H1 (cell line): ENCODE measurements around the gene MYDGF. TPM values are rescaled to one million over a fixed set of nuclear protein-coding genes. Genes with fewer than 3 reads are reported as not detected.

Experiments used
- CTCF ChIA-PET: fragments of 300-600 bp; sonication (Branson Sonifier 250); formaldehyde crosslinking; loops from one replicate; lab custom pipeline; 2021; ENCODE audit not compliant: partially characterized antibody; lab: Charles Lee
- POLR2A ChIA-PET: fragments of 300-600 bp; sonication (Branson Sonifier 250); formaldehyde crosslinking; loops from one replicate; lab custom pipeline; 2021; ENCODE audit warnings: inconsistent platforms; ENCODE audit not compliant: partially characterized antibody; lab: Charles Lee
- DNase-seq, 2 experiments: peaks; one replicate each; pipeline versions ENCODE4 v3.0.0 to v3.0.0-alpha.2; 2010 to 2022; ENCODE audit warnings: low spot score in 2 of 2, low read depth in 1 of 2, mixed read lengths in 1 of 2
- FAIRE-seq: peaks from 2 replicates; lab custom pipeline; 2011; peaks lifted over from hg19 to GRCh38; lab: Jason Lieb, UNC
- H2AFZ ChIP-seq: 2 replicates; pipeline ENCODE4 v1.8.1; 2012; ENCODE audit warnings: low read length, inconsistent platforms
- H2AK5ac ChIP-seq: 2 replicates; pipeline ENCODE4 v1.6.1; 2013; ENCODE audit warnings: low read depth, low read length
- H2BK120ac ChIP-seq: replicated peaks from 2 replicates; pipeline ENCODE3; 2013; ENCODE audit warnings: low read depth, low read length, inconsistent platforms
- H2BK12ac ChIP-seq: 2 replicates; pipeline ENCODE4 v1.6.1; 2013; ENCODE audit warnings: low read depth, low read length
- H2BK15ac ChIP-seq: 2 replicates; pipeline ENCODE4 v1.6.1; 2013; ENCODE audit warnings: low read length
- H2BK20ac ChIP-seq: 2 replicates; pipeline ENCODE4 v1.6.1; 2013; ENCODE audit warnings: low read length
- H2BK5ac ChIP-seq: 2 replicates; pipeline ENCODE4 v1.6.1; 2013; ENCODE audit warnings: low read depth, low read length
- H3K14ac ChIP-seq: 2 replicates; pipeline ENCODE4 v1.6.1; 2013; ENCODE audit warnings: inconsistent platforms; ENCODE audit not compliant: insufficient read length
- H3K18ac ChIP-seq: 2 replicates; pipeline ENCODE4 v1.6.1; 2013; ENCODE audit warnings: low read length; ENCODE audit errors: extremely low read depth
- H3K23ac ChIP-seq: 2 replicates; pipeline ENCODE4 v1.6.1; 2013; ENCODE audit warnings: inconsistent platforms; ENCODE audit not compliant: insufficient read length
- H3K23me2 ChIP-seq: 2 replicates; pipeline ENCODE4 v1.6.1; 2013; ENCODE audit warnings: low read depth, low read length
- H3K27ac ChIP-seq: 2 replicates; pipeline ENCODE4 v1.6.1; 2011; ENCODE audit warnings: low read depth, low read length, inconsistent platforms
- H3K27me3 ChIP-seq, 4 experiments: replicated peaks in 1 of 4; 1 replicate in 1 of 4; 2 replicates in 3 of 4; pipeline versions ENCODE4 v1.6.1 to v1.8.1; 2011 to 2013; ENCODE audit warnings: low read length in 3 of 4, mild to moderate bottlenecking in 3 of 4, inconsistent platforms in 2 of 4, mixed read lengths in 2 of 4, moderate library complexity in 1 of 4; ENCODE audit not compliant: control insufficient read depth in 3 of 4, insufficient read depth in 3 of 4; ENCODE audit errors: extremely low read depth in 1 of 4
- H3K36me3 ChIP-seq, 4 experiments: 2 replicates each; pipeline versions ENCODE4 v1.6.1 to v1.8.1; 2011 to 2013; ENCODE audit warnings: mild to moderate bottlenecking in 4 of 4, low read length in 3 of 4, moderate library complexity in 2 of 4, control low read depth in 1 of 4, inconsistent platforms in 1 of 4; ENCODE audit not compliant: insufficient read depth in 4 of 4, control insufficient read depth in 2 of 4
- H3K4ac ChIP-seq: replicated peaks from 2 replicates; pipeline ENCODE3; 2013; ENCODE audit warnings: low read length, low read depth, mixed read lengths, inconsistent platforms; ENCODE audit not compliant: insufficient read length
- H3K4me1 ChIP-seq, 4 experiments: replicated peaks in 1 of 4; 1 replicate in 1 of 4; 2 replicates in 3 of 4; pipeline versions ENCODE4 v1.6.1 to v1.8.1; 2011 to 2013; ENCODE audit warnings: low read length in 3 of 4, inconsistent platforms in 2 of 4, mixed read lengths in 1 of 4; ENCODE audit not compliant: insufficient read depth in 4 of 4, control insufficient read depth in 3 of 4
- H3K4me2 ChIP-seq, 2 experiments: 2 replicates each; pipeline versions ENCODE4 v1.6.1 to v1.8.1; 2011 to 2013; ENCODE audit warnings: low read depth in 2 of 2, low read length in 2 of 2, control low read depth in 1 of 2, inconsistent platforms in 1 of 2, mild to moderate bottlenecking in 1 of 2; ENCODE audit not compliant: insufficient read depth in 1 of 2
- H3K4me3 ChIP-seq, 4 experiments: fragments of 200-600, 300-600 bp in 1 of 4; sonication (generic), shearing (Covaris generic), sonication (Bioruptor Twin) in 1 of 4; 2 replicates each; pipeline versions ENCODE4 v1.5.1 to v1.8.1; 2011 to 2016; ENCODE audit warnings: low read length in 4 of 4, low read depth in 3 of 4, control low read depth in 2 of 4, inconsistent platforms in 2 of 4, mild to moderate bottlenecking in 2 of 4, mixed read lengths in 1 of 4, moderate library complexity in 1 of 4; ENCODE audit not compliant: insufficient read depth in 2 of 4; ENCODE audit errors: extremely low read depth in 1 of 4
- H3K56ac ChIP-seq: replicated peaks from 2 replicates; pipeline ENCODE3; 2013; ENCODE audit warnings: low read depth, mild to moderate bottlenecking, mixed read lengths, low read length, inconsistent platforms; ENCODE audit not compliant: insufficient read length
- H3K79me1 ChIP-seq: 2 replicates; pipeline ENCODE4 v1.6.1; 2013; ENCODE audit warnings: low read depth, low read length, control low read depth
- H3K79me2 ChIP-seq, 2 experiments: 2 replicates each; pipeline versions ENCODE4 v1.6.1 to v1.8.1; 2012 to 2013; ENCODE audit warnings: low read length in 2 of 2, mild to moderate bottlenecking in 2 of 2, inconsistent platforms in 1 of 2; ENCODE audit not compliant: insufficient read depth in 2 of 2, control insufficient read depth in 1 of 2
- H3K9ac ChIP-seq, 4 experiments: replicated peaks in 1 of 4; 1 replicate in 1 of 4; 2 replicates in 3 of 4; pipeline versions ENCODE4 v1.6.1 to v1.8.1; 2011 to 2013; ENCODE audit warnings: low read depth in 3 of 4, low read length in 3 of 4, control low read depth in 2 of 4, mild to moderate bottlenecking in 2 of 4, moderate library complexity in 2 of 4, inconsistent platforms in 1 of 4; ENCODE audit errors: extremely low read depth in 1 of 4
- H3K9me3 ChIP-seq, 2 experiments: 2 replicates each; pipeline versions ENCODE4 v1.6.1 to v1.8.1; 2012 to 2013; ENCODE audit warnings: mild to moderate bottlenecking in 2 of 2, moderate library complexity in 2 of 2, control low read depth in 1 of 2, inconsistent platforms in 1 of 2, low read depth in 1 of 2, low read length in 1 of 2, mixed read lengths in 1 of 2; ENCODE audit not compliant: insufficient read depth in 2 of 2
- H4K20me1 ChIP-seq, 2 experiments: replicated peaks in 1 of 2; 2 replicates each; pipeline versions ENCODE3 to v1.8.1; 2011 to 2013; ENCODE audit warnings: inconsistent platforms in 2 of 2, low read length in 2 of 2, mild to moderate bottlenecking in 1 of 2; ENCODE audit not compliant: insufficient read depth in 2 of 2, control insufficient read depth in 1 of 2
- H4K5ac ChIP-seq: 2 replicates; pipeline ENCODE4 v1.6.1; 2013; ENCODE audit warnings: low read length, low read depth, mixed read lengths, inconsistent platforms; ENCODE audit not compliant: insufficient read length
- H4K8ac ChIP-seq: 2 replicates; pipeline ENCODE4 v1.8.0; 2013; ENCODE audit warnings: mild to moderate bottlenecking, moderate library complexity, low read length, inconsistent platforms; ENCODE audit not compliant: insufficient read depth; ENCODE audit errors: extremely low read depth
- H4K91ac ChIP-seq: replicated peaks from 2 replicates; pipeline ENCODE3; 2013; ENCODE audit warnings: low read length, mixed read lengths, inconsistent platforms; ENCODE audit not compliant: insufficient read length
- CBX8 ChIP-seq: fragments of 300-800, 300-1000 bp; sonication (generic); IDR thresholded peaks from 2 replicates; pipeline ENCODE4 v1.7.1; 2016; ENCODE audit warnings: low read depth, low read length, borderline replicate concordance
- SIN3A ChIP-seq, 2 experiments: IDR thresholded peaks in 1 of 2; conservative IDR thresholded peaks in 1 of 2; 2 replicates each; pipeline ENCODE4 v1.6.1; 2011 to 2012; ENCODE audit warnings: low read length in 2 of 2, improper control_type of control experiment in 1 of 2, low read depth in 1 of 2, mild to moderate bottlenecking in 1 of 2
- WGBS, 2 experiments: shearing (Covaris generic) in 1 of 2; methylation state at CpG; one replicate each; pipeline versions ENCODE4 v1.1.6 to v1.1.7; 2013 to 2015; ENCODE audit warnings: low lambda C conversion rate in 2 of 2, mixed read lengths in 2 of 2, inconsistent platforms in 1 of 2, low coverage in 1 of 2, missing lambda C conversion rate in 1 of 2; ENCODE audit not compliant: insufficient replicate concordance in 2 of 2, insufficient coverage in 1 of 2, insufficient read length in 1 of 2; ENCODE audit errors: extremely low coverage in 1 of 2, missing lambda C conversion rate in 1 of 2; 5-methylcytosine and 5-hydroxymethylcytosine counted together
- polyA plus RNA-seq, 7 experiments: library from polyadenylated mRNA; depleted of rRNA in 3 of 7; stranded (reverse) in 5 of 7; unstranded in 2 of 7; fragments of >200 nt in 5 of 7; fragments of 200-250 nt in 2 of 7; gene quantifications; 1 replicate in 5 of 7; 2 replicates in 1 of 7; 4 replicates in 1 of 7; pipeline versions ENCODE4 v1.2.1 to v1.2.3, GENCODE V29; 2011 to 2013; ENCODE audit warnings: missing spikeins in 2 of 7, mixed read lengths in 2 of 7
- total RNA-seq: library from RNA; stranded (reverse); fragmentation: NEBNext Ultra II Directional; extraction: Animal tissue kit (Norgen Biotek cat#: 25700); gene quantifications from 2 replicates; pipeline ENCODE4 v1.2.1, GENCODE V29; 2021

MYDGF gene
- total and polyA plus RNA-seq, 2 of the 8 experiments (the other 6 are each of a cell fraction or from before 2014, with no cell fraction given): 40.6 to 51.1 TPM

- Histone ChIP-seq H2AFZ (no peak overlapping the region), H3K27me3 (no peaks in the 10 kb centered on the region), H3K9me3 (no peaks in the 10 kb centered on the region), H2BK12ac (no peak overlapping the region), H3K23ac (no peak overlapping the region), H4K91ac (no peak overlapping the region), H3K4me1 (no peaks in the 10 kb centered on the region), H2BK15ac (no peak overlapping the region), H3K18ac (no peak overlapping the region), H3K56ac (no peak overlapping the region), H4K20me1 (peaks cover 2 to 12% of the 10 kb centered on the region in 2 experiments), H3K79me2 (no peaks in the 10 kb centered on the region), H3K27ac (no peak overlapping the region), H2AK5ac (no peak overlapping the region), H2BK20ac (no peak overlapping the region), H3K14ac (no peak overlapping the region), H3K79me1 (no peaks in the 10 kb centered on the region), H3K4me3 (no peak overlapping the region), H2BK5ac (no peak overlapping the region; the same call in 1 of the 2 replicates), H3K23me2 (no peaks in the 10 kb centered on the region), H4K8ac (no peak overlapping the region), H3K9ac (no peak overlapping the region), H2BK120ac (no peak overlapping the region), H4K5ac (no peak overlapping the region), H3K4ac (no peak overlapping the region), H3K4me2 (no peak overlapping the region), H3K36me3 (peaks cover 13 to 47% (median 37%) of the 10 kb centered on the region in 4 experiments; a peak in 7 of 8 replicates)
- 87% methylated on average over 7 of the region's 7 CpGs; no CpG with 5 or more reads in 1 of the 2 experiments for WGBS, 2 experiments
- no peak for FAIRE-seq
- CTCF ChIA-PET: interaction anchor here (0.7 to 1.1 kb wide), 3 partner anchors 10 to 117 kb away, joined by 3 read pairs; no protein-coding TSS in a partner anchor
- TF ChIP-seq SIN3A (conservative IDR thresholded peaks at IDR 0.05 in 1 of 2, IDR thresholded peaks at IDR 0.05 in 1 of 2; ENCODE audit: low read depth in 1 of 2, low read length in 2 of 2) (no peak), CBX8 (no peak)
- DNase-seq: no peak
- POLR2A ChIA-PET: interaction anchor here (1.4 to 1.8 kb wide), 2 partner anchors 8 to 14 kb away, joined by 4 to 5 read pairs; no protein-coding TSS in a partner anchor
Measured at GRCh38 chr19:4693078-4693350, 22.9 kb upstream of the MYDGF start.
